HG03066 (cell line): Measurements from ENCODE around the gene CXCR5.

ENCODE experiments used
- ATAC-seq: cut with Tn5 transposase; IDR thresholded peaks from one replicate; pipeline ENCODE4 v1.9.1; 2021; ENCODE audit warnings: low read depth; ENCODE audit not compliant: unreplicated experiment

CXCR5 gene

GRCh38 chr11:118911113-118911879 is 27.6 kb downstream of the CXCR5 start:
- no peak for ATAC-seq

- no peak for ATAC-seq
These were observed 28.4 kb downstream of the CXCR5 start for GRCh38 chr11:118911880-118912741.

GRCh38 chr11:118912742-118913410 is 29.2 kb downstream of the CXCR5 start:
- no peak for ATAC-seq

GRCh38 chr11:118913411-118914125 is 29.9 kb downstream of the CXCR5 start:
- no peak for ATAC-seq

GRCh38 chr11:118914178-118914918 is 30.7 kb downstream of the CXCR5 start:
- ATAC-seq: no peak

GRCh38 chr11:118914987-118915386 is 31.3 kb downstream of the CXCR5 start:
- no peak for ATAC-seq

GRCh38 chr11:118915396-118915795 is 31.7 kb downstream of the CXCR5 start:
- no peak for ATAC-seq

- no peak for ATAC-seq
These were observed 32.5 kb downstream of the CXCR5 start for GRCh38 chr11:118915941-118916841.

- ATAC-seq: no peak
These were observed 33.2 kb downstream of the CXCR5 start for GRCh38 chr11:118916842-118917388.

- ATAC-seq: no peak
These were observed 33.9 kb downstream of the CXCR5 start for GRCh38 chr11:118917481-118918127.

GRCh38 chr11:118918128-118918685 is 34.5 kb downstream of the CXCR5 start:
- no peak for ATAC-seq

- no peak for ATAC-seq
These were observed 35.1 kb downstream of the CXCR5 start for GRCh38 chr11:118918686-118919280.

- no peak for ATAC-seq
These were observed 37.6 kb downstream of the CXCR5 start for GRCh38 chr11:118921121-118921928.

GRCh38 chr11:118921929-118922744 is 38.4 kb downstream of the CXCR5 start:
- no peak for ATAC-seq

- ATAC-seq: no peak
These were observed 39.3 kb downstream of the CXCR5 start for GRCh38 chr11:118922745-118923627.
